Endodermal cell (in vitro differentiated cells): ENCODE data around the gene PLCD1. TPM values are rescaled to one million over a fixed set of nuclear protein-coding genes. Genes with fewer than 3 reads are reported as not detected.

Experiments used
- DNase-seq: peaks from one replicate; pipeline ENCODE4 v3.0.0-alpha.2; 2017
- H3K27ac ChIP-seq: 2 replicates; pipeline ENCODE4 v1.5.1; 2013; ENCODE audit warnings: mild to moderate bottlenecking, low read depth, low read length, moderate library complexity
- H3K27me3 ChIP-seq: 2 replicates; pipeline ENCODE4 v1.6.1; 2013; ENCODE audit warnings: mild to moderate bottlenecking, low read length, moderate library complexity; ENCODE audit not compliant: insufficient read depth, control insufficient read depth, poor library complexity, severe bottlenecking
- H3K36me3 ChIP-seq: 2 replicates; pipeline ENCODE4 v1.7.0; 2013; ENCODE audit warnings: mild to moderate bottlenecking, low read length, moderate library complexity; ENCODE audit not compliant: control insufficient read depth, insufficient read depth
- H3K4me1 ChIP-seq: one replicate; pipeline ENCODE4 v1.7.0; 2013; ENCODE audit warnings: low read length; ENCODE audit not compliant: control insufficient read depth, insufficient read depth
- H3K4me3 ChIP-seq: 2 replicates; pipeline ENCODE4 v1.5.1; 2013; ENCODE audit warnings: mild to moderate bottlenecking, low read length, moderate library complexity
- H3K9ac ChIP-seq: 2 replicates; pipeline ENCODE4 v1.6.1; 2013; ENCODE audit warnings: mild to moderate bottlenecking, low read length, moderate library complexity; ENCODE audit not compliant: poor library complexity, severe bottlenecking; ENCODE audit errors: extremely low read depth
- H3K9me3 ChIP-seq: 2 replicates; pipeline ENCODE4 v1.6.1; 2013; ENCODE audit warnings: mild to moderate bottlenecking, low read length, moderate library complexity; ENCODE audit not compliant: control insufficient read depth
- H3K27ac Mint-ChIP-seq: 2 replicates; pipeline ENCODE4 v1.8.0; 2020; ENCODE audit warnings: mixed read lengths
- H3K27me3 Mint-ChIP-seq: 2 replicates; pipeline ENCODE4 v1.8.0; 2021; ENCODE audit warnings: mild to moderate bottlenecking, mixed read lengths; ENCODE audit not compliant: insufficient read depth
- H3K36me3 Mint-ChIP-seq: 2 replicates; pipeline ENCODE4 v1.8.0; 2020; ENCODE audit warnings: low read depth, mixed read lengths
- H3K4me1 Mint-ChIP-seq: 2 replicates; pipeline ENCODE4 v1.8.0; 2020; ENCODE audit warnings: mixed read lengths
- H3K4me3 Mint-ChIP-seq: 2 replicates; pipeline ENCODE4 v1.8.0; 2020; ENCODE audit warnings: mild to moderate bottlenecking, moderate library complexity, mixed read lengths
- H3K9me3 Mint-ChIP-seq: 2 replicates; pipeline ENCODE4 v1.8.0; 2020; ENCODE audit warnings: mild to moderate bottlenecking, mixed read lengths
- CTCF ChIP-seq: fragments of 200-600 bp; sonication (generic); conservative IDR thresholded peaks from 2 replicates; pipeline ENCODE4 v1.5.0; 2021; ENCODE audit warnings: antibody characterized with exemption, mild to moderate bottlenecking
- WGBS, 2 experiments: methylation state at CpG; one replicate each; pipeline versions ENCODE4 v1.1.5 to v1.1.7; 2013; ENCODE audit warnings: missing lambda C conversion rate in 2 of 2, mixed read lengths in 1 of 2; ENCODE audit not compliant: insufficient coverage in 1 of 2, insufficient read length in 1 of 2; 5-methylcytosine and 5-hydroxymethylcytosine counted together
- total RNA-seq, 2 donors: library from RNA; stranded (reverse); fragmentation: NEBNext Ultra II Directional in 1 of 2; extraction: Animal tissue kit (Norgen Biotek cat#: 25700) in 1 of 2; gene quantifications; 2 replicates in 1 of 2; 3 replicates in 1 of 2; pipeline ENCODE4 v1.2.1, GENCODE V29; 2021

Gene PLCD1
- total RNA-seq, 2 donors from 2014 or later, result 54.3 to 66.6 TPM

GRCh38 chr3:38040401-38040800 lies 11.0 kb upstream of the PLCD1 start:
- H3K4me3 Mint-ChIP-seq, result no peak overlapping the region
- Histone ChIP-seq H3K27ac (no peak overlapping the region), H3K4me3 (no peak overlapping the region), H3K27me3 (peaks cover 35% of the 10 kb centered on the region), H3K9me3 (no peaks in the 10 kb centered on the region), H3K4me1 (no peaks in the 10 kb centered on the region), H3K36me3 (no peaks in the 10 kb centered on the region), H3K9ac (no peak overlapping the region)
- DNase-seq, result no peak
- H3K4me1 Mint-ChIP-seq, result peaks cover 8% of the 10 kb centered on the region
- no peaks in the 10 kb centered on the region for H3K9me3 Mint-ChIP-seq
- H3K36me3 Mint-ChIP-seq, result no peaks in the 10 kb centered on the region
- peaks cover 47% of the 10 kb centered on the region for H3K27me3 Mint-ChIP-seq
- no peak for TF ChIP-seq CTCF
- WGBS, 2 experiments, result 94 to 95% methylated on average over 4 to 5 of the region's 5 CpGs
- H3K27ac Mint-ChIP-seq, result no peak overlapping the region

- peak; percentile 78 for DNase-seq
- peaks cover 35% of the 10 kb centered on the region for H3K27me3 ChIP-seq
- WGBS, 2 experiments, result 58 to 61% methylated on average over 11 of the region's 11 CpGs
- H3K9ac ChIP-seq, result no peak overlapping the region
- H3K4me3 ChIP-seq, result peak overlapping the region; percentile 81
- H3K9me3 ChIP-seq, result no peaks in the 10 kb centered on the region
- H3K27ac ChIP-seq, result no peak overlapping the region
- no peaks in the 10 kb centered on the region for H3K4me1 ChIP-seq
- TF ChIP-seq CTCF, result peak; percentile 27
- Mint-ChIP-seq H3K27ac (no peak overlapping the region), H3K27me3 (peaks cover 42% of the 10 kb centered on the region), H3K9me3 (no peaks in the 10 kb centered on the region), H3K4me3 (peak overlapping the region; percentile 64), H3K4me1 (peaks cover 8% of the 10 kb centered on the region), H3K36me3 (no peaks in the 10 kb centered on the region)
- no peaks in the 10 kb centered on the region for H3K36me3 ChIP-seq
Measured at GRCh38 chr3:38039899-38040261, 10.4 kb upstream of the PLCD1 start.

GRCh38 chr3:38039101-38039898 lies 9.9 kb upstream of the PLCD1 start, which contains the start of gene DLEC1:
TSS of gene DLEC1 (plus strand) at chr3:38039208. CDS start at chr3:38039226, 18 bp downstream.
- Mint-ChIP-seq H3K27ac (no peak within 1 kb of the TSS), H3K4me1 (peaks cover 8% of the 10 kb centered on the region), H3K4me3 (peak within 1 kb of the TSS; percentile 64), H3K36me3 (no peaks in the 10 kb centered on the region), H3K27me3 (peaks cover 42% of the 10 kb centered on the region), H3K9me3 (no peaks in the 10 kb centered on the region)
- Histone ChIP-seq H3K36me3 (no peaks in the 10 kb centered on the region), H3K27ac (no peak within 1 kb of the TSS), H3K4me3 (peak within 1 kb of the TSS; percentile 81), H3K9me3 (no peaks in the 10 kb centered on the region), H3K27me3 (peaks cover 35% of the 10 kb centered on the region), H3K9ac (peak within 1 kb of the TSS; percentile 17), H3K4me1 (no peaks in the 10 kb centered on the region)
- 10 to 11% methylated on average over 45 to 67 of the region's 67 CpGs for WGBS, 2 experiments
- DNase-seq, result peak; percentile 90
- TF ChIP-seq CTCF, result no peak
